H1 (cell line): ENCODE data around the gene TRIM14. TPM values are rescaled to one million over a fixed set of nuclear protein-coding genes. Genes with fewer than 3 reads are reported as not detected.

Experiments
- CTCF ChIA-PET: fragments of 300-600 bp; sonication (Branson Sonifier 250); formaldehyde crosslinking; loops from one replicate; lab custom pipeline; 2021; ENCODE audit not compliant: partially characterized antibody; lab: Charles Lee
- POLR2A ChIA-PET: fragments of 300-600 bp; sonication (Branson Sonifier 250); formaldehyde crosslinking; loops from one replicate; lab custom pipeline; 2021; ENCODE audit warnings: inconsistent platforms; ENCODE audit not compliant: partially characterized antibody; lab: Charles Lee
- DNase-seq, 2 experiments: peaks; one replicate each; pipeline versions ENCODE4 v3.0.0 to v3.0.0-alpha.2; 2010 to 2022; ENCODE audit warnings: low spot score in 2 of 2, low read depth in 1 of 2, mixed read lengths in 1 of 2
- FAIRE-seq: peaks from 2 replicates; lab custom pipeline; 2011; peaks lifted over from hg19 to GRCh38; lab: Jason Lieb, UNC
- H2AFZ ChIP-seq: 2 replicates; pipeline ENCODE4 v1.8.1; 2012; ENCODE audit warnings: low read length, inconsistent platforms
- H2AK5ac ChIP-seq: 2 replicates; pipeline ENCODE4 v1.6.1; 2013; ENCODE audit warnings: low read depth, low read length
- H2BK120ac ChIP-seq: replicated peaks from 2 replicates; pipeline ENCODE3; 2013; ENCODE audit warnings: low read depth, low read length, inconsistent platforms
- H2BK12ac ChIP-seq: 2 replicates; pipeline ENCODE4 v1.6.1; 2013; ENCODE audit warnings: low read depth, low read length
- H2BK15ac ChIP-seq: 2 replicates; pipeline ENCODE4 v1.6.1; 2013; ENCODE audit warnings: low read length
- H2BK20ac ChIP-seq: 2 replicates; pipeline ENCODE4 v1.6.1; 2013; ENCODE audit warnings: low read length
- H2BK5ac ChIP-seq: 2 replicates; pipeline ENCODE4 v1.6.1; 2013; ENCODE audit warnings: low read depth, low read length
- H3K14ac ChIP-seq: 2 replicates; pipeline ENCODE4 v1.6.1; 2013; ENCODE audit warnings: inconsistent platforms; ENCODE audit not compliant: insufficient read length
- H3K18ac ChIP-seq: 2 replicates; pipeline ENCODE4 v1.6.1; 2013; ENCODE audit warnings: low read length; ENCODE audit errors: extremely low read depth
- H3K23ac ChIP-seq: 2 replicates; pipeline ENCODE4 v1.6.1; 2013; ENCODE audit warnings: inconsistent platforms; ENCODE audit not compliant: insufficient read length
- H3K23me2 ChIP-seq: 2 replicates; pipeline ENCODE4 v1.6.1; 2013; ENCODE audit warnings: low read depth, low read length
- H3K27ac ChIP-seq: 2 replicates; pipeline ENCODE4 v1.6.1; 2011; ENCODE audit warnings: low read depth, low read length, inconsistent platforms
- H3K27me3 ChIP-seq, 4 experiments: replicated peaks in 1 of 4; 1 replicate in 1 of 4; 2 replicates in 3 of 4; pipeline versions ENCODE4 v1.6.1 to v1.8.1; 2011 to 2013; ENCODE audit warnings: low read length in 3 of 4, mild to moderate bottlenecking in 3 of 4, inconsistent platforms in 2 of 4, mixed read lengths in 2 of 4, moderate library complexity in 1 of 4; ENCODE audit not compliant: control insufficient read depth in 3 of 4, insufficient read depth in 3 of 4; ENCODE audit errors: extremely low read depth in 1 of 4
- H3K36me3 ChIP-seq, 4 experiments: 2 replicates each; pipeline versions ENCODE4 v1.6.1 to v1.8.1; 2011 to 2013; ENCODE audit warnings: mild to moderate bottlenecking in 4 of 4, low read length in 3 of 4, moderate library complexity in 2 of 4, control low read depth in 1 of 4, inconsistent platforms in 1 of 4; ENCODE audit not compliant: insufficient read depth in 4 of 4, control insufficient read depth in 2 of 4
- H3K4ac ChIP-seq: replicated peaks from 2 replicates; pipeline ENCODE3; 2013; ENCODE audit warnings: low read length, low read depth, mixed read lengths, inconsistent platforms; ENCODE audit not compliant: insufficient read length
- H3K4me1 ChIP-seq, 4 experiments: replicated peaks in 1 of 4; 1 replicate in 1 of 4; 2 replicates in 3 of 4; pipeline versions ENCODE4 v1.6.1 to v1.8.1; 2011 to 2013; ENCODE audit warnings: low read length in 3 of 4, inconsistent platforms in 2 of 4, mixed read lengths in 1 of 4; ENCODE audit not compliant: insufficient read depth in 4 of 4, control insufficient read depth in 3 of 4
- H3K4me2 ChIP-seq, 2 experiments: 2 replicates each; pipeline versions ENCODE4 v1.6.1 to v1.8.1; 2011 to 2013; ENCODE audit warnings: low read depth in 2 of 2, low read length in 2 of 2, control low read depth in 1 of 2, inconsistent platforms in 1 of 2, mild to moderate bottlenecking in 1 of 2; ENCODE audit not compliant: insufficient read depth in 1 of 2
- H3K4me3 ChIP-seq, 4 experiments: fragments of 200-600, 300-600 bp in 1 of 4; sonication (generic), shearing (Covaris generic), sonication (Bioruptor Twin) in 1 of 4; 2 replicates each; pipeline versions ENCODE4 v1.5.1 to v1.8.1; 2011 to 2016; ENCODE audit warnings: low read length in 4 of 4, low read depth in 3 of 4, control low read depth in 2 of 4, inconsistent platforms in 2 of 4, mild to moderate bottlenecking in 2 of 4, mixed read lengths in 1 of 4, moderate library complexity in 1 of 4; ENCODE audit not compliant: insufficient read depth in 2 of 4; ENCODE audit errors: extremely low read depth in 1 of 4
- H3K56ac ChIP-seq: replicated peaks from 2 replicates; pipeline ENCODE3; 2013; ENCODE audit warnings: low read depth, mild to moderate bottlenecking, mixed read lengths, low read length, inconsistent platforms; ENCODE audit not compliant: insufficient read length
- H3K79me1 ChIP-seq: 2 replicates; pipeline ENCODE4 v1.6.1; 2013; ENCODE audit warnings: low read depth, low read length, control low read depth
- H3K79me2 ChIP-seq, 2 experiments: 2 replicates each; pipeline versions ENCODE4 v1.6.1 to v1.8.1; 2012 to 2013; ENCODE audit warnings: low read length in 2 of 2, mild to moderate bottlenecking in 2 of 2, inconsistent platforms in 1 of 2; ENCODE audit not compliant: insufficient read depth in 2 of 2, control insufficient read depth in 1 of 2
- H3K9ac ChIP-seq, 4 experiments: replicated peaks in 1 of 4; 1 replicate in 1 of 4; 2 replicates in 3 of 4; pipeline versions ENCODE4 v1.6.1 to v1.8.1; 2011 to 2013; ENCODE audit warnings: low read depth in 3 of 4, low read length in 3 of 4, control low read depth in 2 of 4, mild to moderate bottlenecking in 2 of 4, moderate library complexity in 2 of 4, inconsistent platforms in 1 of 4; ENCODE audit errors: extremely low read depth in 1 of 4
- H3K9me3 ChIP-seq, 2 experiments: 2 replicates each; pipeline versions ENCODE4 v1.6.1 to v1.8.1; 2012 to 2013; ENCODE audit warnings: mild to moderate bottlenecking in 2 of 2, moderate library complexity in 2 of 2, control low read depth in 1 of 2, inconsistent platforms in 1 of 2, low read depth in 1 of 2, low read length in 1 of 2, mixed read lengths in 1 of 2; ENCODE audit not compliant: insufficient read depth in 2 of 2
- H4K20me1 ChIP-seq, 2 experiments: replicated peaks in 1 of 2; 2 replicates each; pipeline versions ENCODE3 to v1.8.1; 2011 to 2013; ENCODE audit warnings: inconsistent platforms in 2 of 2, low read length in 2 of 2, mild to moderate bottlenecking in 1 of 2; ENCODE audit not compliant: insufficient read depth in 2 of 2, control insufficient read depth in 1 of 2
- H4K5ac ChIP-seq: 2 replicates; pipeline ENCODE4 v1.6.1; 2013; ENCODE audit warnings: low read length, low read depth, mixed read lengths, inconsistent platforms; ENCODE audit not compliant: insufficient read length
- H4K8ac ChIP-seq: 2 replicates; pipeline ENCODE4 v1.8.0; 2013; ENCODE audit warnings: mild to moderate bottlenecking, moderate library complexity, low read length, inconsistent platforms; ENCODE audit not compliant: insufficient read depth; ENCODE audit errors: extremely low read depth
- H4K91ac ChIP-seq: replicated peaks from 2 replicates; pipeline ENCODE3; 2013; ENCODE audit warnings: low read length, mixed read lengths, inconsistent platforms; ENCODE audit not compliant: insufficient read length
- CBX8 ChIP-seq: fragments of 300-800, 300-1000 bp; sonication (generic); IDR thresholded peaks from 2 replicates; pipeline ENCODE4 v1.7.1; 2016; ENCODE audit warnings: low read depth, low read length, borderline replicate concordance
- CHD1 ChIP-seq: IDR thresholded peaks from 2 replicates; pipeline ENCODE4 v1.6.1; 2012; ENCODE audit warnings: low read depth, low read length, improper control_type of control experiment
- EZH2 ChIP-seq: fragments of 200-600 bp; sonication (generic); IDR thresholded peaks from 2 replicates; pipeline ENCODE4 v1.7.1; 2012; ENCODE audit warnings: low read depth, mild to moderate bottlenecking, moderate library complexity, low read length, inconsistent platforms; ENCODE audit not compliant: severe bottlenecking
- FOSL1 ChIP-seq: IDR thresholded peaks from 2 replicates; pipeline ENCODE4 v1.6.1; 2011; ENCODE audit warnings: mild to moderate bottlenecking, low read depth, low read length, moderate library complexity; ENCODE audit not compliant: insufficient read depth
- KDM4A ChIP-seq: IDR thresholded peaks from one replicate; pipeline ENCODE4 v1.7.1; 2012; ENCODE audit warnings: low read depth, mild to moderate bottlenecking, moderate library complexity, low read length, inconsistent platforms; ENCODE audit not compliant: severe bottlenecking
- KDM5A ChIP-seq: fragments of 200-600 bp; IDR thresholded peaks from 2 replicates; pipeline ENCODE4 v1.7.1; 2012; ENCODE audit warnings: mild to moderate bottlenecking, low read length, inconsistent platforms, mixed read lengths
- PHF8 ChIP-seq: fragments of 200-600 bp; sonication (generic); conservative IDR thresholded peaks from 2 replicates; pipeline ENCODE4 v1.7.1; 2012; ENCODE audit warnings: low read depth, mild to moderate bottlenecking, inconsistent platforms, low read length, moderate library complexity
- POLR2AphosphoS5 ChIP-seq: IDR thresholded peaks from 2 replicates; pipeline ENCODE4 v1.6.1; 2011; ENCODE audit warnings: low read depth, low read length
- RAD21 ChIP-seq, 2 experiments: IDR thresholded peaks in 1 of 2; conservative IDR thresholded peaks in 1 of 2; 2 replicates each; pipeline ENCODE4 v1.6.1; 2011; ENCODE audit warnings: low read depth in 2 of 2, low read length in 2 of 2, improper control_type of control experiment in 1 of 2, inconsistent platforms in 1 of 2, mild to moderate bottlenecking in 1 of 2, moderate library complexity in 1 of 2
- RXRA ChIP-seq: IDR thresholded peaks from 2 replicates; pipeline ENCODE4 v1.6.1; 2011; ENCODE audit warnings: low read depth, mild to moderate bottlenecking, low read length, moderate library complexity; ENCODE audit not compliant: insufficient read depth
- SP2 ChIP-seq: IDR thresholded peaks from 2 replicates; pipeline ENCODE4 v1.6.1; 2012; ENCODE audit warnings: mild to moderate bottlenecking, low read length, inconsistent platforms
- WGBS, 2 experiments: shearing (Covaris generic) in 1 of 2; methylation state at CpG; one replicate each; pipeline versions ENCODE4 v1.1.6 to v1.1.7; 2013 to 2015; ENCODE audit warnings: low lambda C conversion rate in 2 of 2, mixed read lengths in 2 of 2, inconsistent platforms in 1 of 2, low coverage in 1 of 2, missing lambda C conversion rate in 1 of 2; ENCODE audit not compliant: insufficient replicate concordance in 2 of 2, insufficient coverage in 1 of 2, insufficient read length in 1 of 2; ENCODE audit errors: extremely low coverage in 1 of 2, missing lambda C conversion rate in 1 of 2; 5-methylcytosine and 5-hydroxymethylcytosine counted together
- polyA plus RNA-seq, 7 experiments: library from polyadenylated mRNA; depleted of rRNA in 3 of 7; stranded (reverse) in 5 of 7; unstranded in 2 of 7; fragments of >200 nt in 5 of 7; fragments of 200-250 nt in 2 of 7; gene quantifications; 1 replicate in 5 of 7; 2 replicates in 1 of 7; 4 replicates in 1 of 7; pipeline versions ENCODE4 v1.2.1 to v1.2.3, GENCODE V29; 2011 to 2013; ENCODE audit warnings: missing spikeins in 2 of 7, mixed read lengths in 2 of 7
- total RNA-seq: library from RNA; stranded (reverse); fragmentation: NEBNext Ultra II Directional; extraction: Animal tissue kit (Norgen Biotek cat#: 25700); gene quantifications from 2 replicates; pipeline ENCODE4 v1.2.1, GENCODE V29; 2021
- TF ChIP-seq, protein P1 (sequence below): IDR thresholded peaks from 2 replicates; pipeline ENCODE4 v1.6.1; 2012; ENCODE audit warnings: low read length, inconsistent platforms

Gene TRIM14
- total and polyA plus RNA-seq, 2 of the 8 experiments (the other 6 are each of a cell fraction or from before 2014, with no cell fraction given), result 9.2 to 19.4 TPM

- Histone ChIP-seq H4K8ac (peak overlapping the region; percentile 9; the same call in 1 of the 2 replicates), H3K36me3 (peaks cover 0 to under 1% (median 0%) of the 10 kb centered on the region in 4 experiments; a peak in 1 of 8 replicates), H3K4me3 (no peak overlapping the region), H3K79me1 (peaks cover 6% of the 10 kb centered on the region), H3K56ac (no peak overlapping the region), H3K9ac (no peak overlapping the region), H2BK5ac (no peak overlapping the region), H2BK20ac (no peak overlapping the region), H2BK12ac (no peak overlapping the region), H4K5ac (no peak overlapping the region), H2AK5ac (no peak overlapping the region), H3K23ac (no peak overlapping the region), H3K18ac (no peak overlapping the region), H2BK15ac (no peak overlapping the region), H4K91ac (no peak overlapping the region), H3K9me3 (no peaks in the 10 kb centered on the region), H2BK120ac (no peak overlapping the region), H4K20me1 (peaks cover 3 to 9% of the 10 kb centered on the region in 2 experiments), H3K4me2 (no peak overlapping the region), H3K4ac (no peak overlapping the region), H3K27ac (no peak overlapping the region), H3K79me2 (no peaks in the 10 kb centered on the region), H3K27me3 (peaks cover 0 to 2% (median 0%) of the 10 kb centered on the region in 4 experiments; a peak in 1 of 7 replicates), H3K14ac (no peak overlapping the region), H3K4me1 (peaks cover 0 to 2% (median 0%) of the 10 kb centered on the region in 4 experiments; a peak in 3 of 7 replicates), H3K23me2 (no peaks in the 10 kb centered on the region), H2AFZ (no peak overlapping the region)
- WGBS, 2 experiments, result 85% methylated on average over 4 of the region's 4 CpGs; no CpG with 5 or more reads in 1 of the 2 experiments
- FAIRE-seq (no peak), DNase-seq (no peak)
- POLR2A ChIA-PET, result no interaction called here
- CTCF ChIA-PET, result interaction anchor here (1.1 to 1.4 kb wide), 4 partner anchors 10 to 87 kb away, joined by 3 to 5 read pairs (median 4); no protein-coding TSS in a partner anchor
- TF ChIP-seq, protein P1, sequence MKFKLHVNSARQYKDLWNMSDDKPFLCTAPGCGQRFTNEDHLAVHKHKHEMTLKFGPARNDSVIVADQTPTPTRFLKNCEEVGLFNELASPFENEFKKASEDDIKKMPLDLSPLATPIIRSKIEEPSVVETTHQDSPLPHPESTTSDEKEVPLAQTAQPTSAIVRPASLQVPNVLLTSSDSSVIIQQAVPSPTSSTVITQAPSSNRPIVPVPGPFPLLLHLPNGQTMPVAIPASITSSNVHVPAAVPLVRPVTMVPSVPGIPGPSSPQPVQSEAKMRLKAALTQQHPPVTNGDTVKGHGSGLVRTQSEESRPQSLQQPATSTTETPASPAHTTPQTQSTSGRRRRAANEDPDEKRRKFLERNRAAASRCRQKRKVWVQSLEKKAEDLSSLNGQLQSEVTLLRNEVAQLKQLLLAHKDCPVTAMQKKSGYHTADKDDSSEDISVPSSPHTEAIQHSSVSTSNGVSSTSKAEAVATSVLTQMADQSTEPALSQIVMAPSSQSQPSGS, result no peak
- TF ChIP-seq SP2 (no peak), FOSL1 (no peak), RAD21 (IDR thresholded peaks at IDR 0.05 in 1 of 2, conservative IDR thresholded peaks at IDR 0.05 in 1 of 2; ENCODE audit: low read depth in 2 of 2, low read length in 2 of 2) (no peak), KDM5A (no peak), KDM4A (no peak), EZH2 (no peak), PHF8 (no peak), RXRA (no peak), POLR2AphosphoS5 (no peak), CHD1 (no peak), CBX8 (no peak)
These were observed 42.8 kb upstream of the TRIM14 start for GRCh38 chr9:98161851-98162250.
